ENCODE results near the gene PTGDR. TPM values are rescaled to one million over a fixed set of nuclear protein-coding genes. Genes with fewer than 3 reads are reported as not detected.

PTGDR gene
- total RNA-seq, 1 donor from 2014 or later: not detected

GRCh38 chr14:52275372-52275771 is 7.9 kb downstream of the PTGDR start:
- DNase-seq (no peak), ATAC-seq (ENCODE audit: low read depth) (no peak)
- Mint-ChIP-seq H3K36me3 (ENCODE audit: low read depth) (no peaks in the 10 kb centered on the region), H3K27ac (no peak overlapping the region), H3K4me3 (no peak overlapping the region), H3K9me3 (no peaks in the 10 kb centered on the region), H3K27me3 (peaks cover 21% of the 10 kb centered on the region), H3K4me1 (no peaks in the 10 kb centered on the region)
- no peak for TF ChIP-seq CTCF (IDR thresholded peaks at IDR 0.05)
- ChIA-PET CTCF (no interaction called here), POLR2A (no interaction called here)
- intact Hi-C loops (cut with micrococcal nuclease): loop anchor here (10.0 kb wide), 1 partner anchor 231 kb away; no protein-coding TSS in a partner anchor

DNA sequence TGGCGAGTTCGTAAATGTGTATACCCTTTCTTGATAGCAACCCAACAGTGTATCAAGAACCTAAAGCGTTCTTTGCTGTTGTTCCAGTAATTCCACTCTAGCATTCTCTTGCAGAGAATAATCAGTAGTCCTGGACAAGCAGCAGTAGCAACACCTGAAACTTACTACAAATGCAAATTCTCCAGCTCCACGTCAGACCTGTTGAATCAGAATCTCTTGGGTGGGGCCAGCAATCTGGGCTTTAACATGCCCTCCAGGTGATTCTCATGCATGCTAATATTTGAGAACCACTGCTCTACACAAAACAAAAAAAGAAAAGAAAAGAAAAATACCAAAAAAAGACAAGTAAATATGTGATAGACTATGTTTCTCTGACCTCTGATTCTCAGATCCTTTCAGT is 10.1 kb downstream of the PTGDR start:
- ATAC-seq (ENCODE audit: low read depth): no peak
- ChIA-PET CTCF (no interaction called here), POLR2A (no interaction called here)
- no peak for TF ChIP-seq CTCF (IDR thresholded peaks at IDR 0.05)
- DNase-seq: no peak
- intact Hi-C loops (cut with micrococcal nuclease): loop anchor here (10.0 kb wide), 1 partner anchor 233 kb away; no protein-coding TSS in a partner anchor
- Mint-ChIP-seq H3K36me3 (ENCODE audit: low read depth) (no peaks in the 10 kb centered on the region), H3K9me3 (no peaks in the 10 kb centered on the region), H3K27me3 (peaks cover 17% of the 10 kb centered on the region), H3K4me1 (no peaks in the 10 kb centered on the region), H3K27ac (no peak overlapping the region), H3K4me3 (no peak overlapping the region)

DNA sequence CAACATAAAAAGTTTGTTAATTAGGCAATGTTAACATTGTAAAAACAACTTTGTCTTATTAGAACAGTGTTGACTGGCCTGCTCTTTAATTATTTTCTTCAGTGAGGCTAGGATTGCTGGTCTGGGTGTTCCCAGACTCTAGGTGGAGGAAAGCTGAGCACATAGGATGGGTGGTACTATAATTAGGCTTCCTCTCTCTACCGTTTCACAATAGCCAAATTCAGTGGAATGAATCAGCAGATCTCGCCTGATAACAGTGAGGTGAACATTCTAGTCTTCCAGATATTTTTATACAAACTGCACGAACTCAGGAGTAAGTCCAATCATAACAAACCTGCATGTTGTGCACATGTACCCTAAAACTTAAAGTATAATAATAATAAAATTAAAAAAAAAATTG is 11.9 kb downstream of the PTGDR start:
- Mint-ChIP-seq H3K36me3 (ENCODE audit: low read depth) (no peaks in the 10 kb centered on the region), H3K4me3 (no peak overlapping the region), H3K27me3 (peaks cover 17% of the 10 kb centered on the region), H3K27ac (no peak overlapping the region), H3K9me3 (no peaks in the 10 kb centered on the region), H3K4me1 (no peaks in the 10 kb centered on the region)
- intact Hi-C loops (cut with micrococcal nuclease): loop anchor here (10.0 kb wide), 1 partner anchor 235 kb away; no protein-coding TSS in a partner anchor
- no peak for TF ChIP-seq CTCF (IDR thresholded peaks at IDR 0.05)
- ATAC-seq (ENCODE audit: low read depth) (no peak), DNase-seq (no peak)
- ChIA-PET POLR2A (no interaction called here), CTCF (no interaction called here)

- ChIA-PET POLR2A (no interaction called here), CTCF (no interaction called here)
- ATAC-seq (ENCODE audit: low read depth) (no peak), DNase-seq (no peak)
- no peaks in the 10 kb centered on the region for H3K9me3 Mint-ChIP-seq
- H3K27me3 Mint-ChIP-seq: peaks cover 10% of the 10 kb centered on the region
- H3K4me3 Mint-ChIP-seq: no peak overlapping the region
- no peak overlapping the region for H3K27ac Mint-ChIP-seq
- H3K4me1 Mint-ChIP-seq: no peaks in the 10 kb centered on the region
- H3K36me3 Mint-ChIP-seq (ENCODE audit: low read depth): no peaks in the 10 kb centered on the region
- intact Hi-C loops (cut with micrococcal nuclease): no loop called here
- TF ChIP-seq CTCF (IDR thresholded peaks at IDR 0.05): no peak
These were observed 15.6 kb downstream of the PTGDR start for GRCh38 chr14:52283099-52283498.

DNA sequence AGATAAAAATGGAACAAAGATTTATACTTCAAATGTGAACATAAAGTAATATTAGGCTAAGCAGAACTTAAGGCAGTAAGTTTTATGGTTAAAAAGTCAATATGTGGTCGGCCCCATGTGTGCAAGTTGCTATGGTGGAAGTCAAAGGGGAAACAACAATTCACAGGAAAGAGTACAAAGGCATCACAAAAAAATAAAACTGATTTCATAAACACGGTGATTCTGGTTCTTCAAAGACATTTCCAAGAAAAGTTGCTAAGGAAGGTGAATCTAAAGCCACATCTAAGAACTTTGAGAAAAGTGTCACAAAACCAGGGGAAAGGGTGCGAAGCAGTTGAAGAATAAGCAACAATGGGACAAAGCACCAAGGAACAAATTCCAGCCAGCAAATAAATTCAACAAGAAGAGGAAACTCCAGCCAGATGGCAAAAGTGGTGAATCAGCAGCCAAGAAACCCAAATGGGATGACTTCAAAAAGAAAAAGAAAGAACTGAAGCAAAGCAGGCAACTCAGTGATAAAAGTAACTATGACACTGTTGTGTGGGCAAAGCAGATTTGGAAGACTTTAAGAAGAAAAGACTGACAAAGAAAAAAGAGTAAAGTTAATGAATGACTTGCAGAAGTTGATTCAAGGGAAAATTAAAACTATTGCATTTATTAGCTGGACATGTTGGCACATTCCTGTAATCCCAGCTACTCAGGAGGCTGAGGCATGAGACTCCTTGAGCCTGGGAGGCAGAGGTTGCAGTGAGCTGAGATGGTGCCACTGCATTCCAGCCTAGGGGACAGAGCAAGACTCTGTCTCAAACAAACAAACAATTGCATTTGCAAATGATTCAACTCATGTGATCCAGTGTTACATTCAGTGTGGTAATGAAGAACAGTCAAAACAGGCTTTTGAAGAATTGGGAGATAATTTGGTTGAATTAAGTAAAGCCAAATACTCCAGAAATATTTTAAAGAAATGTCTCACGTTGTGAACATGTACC is 19.5 kb downstream of the PTGDR start:
- ChIA-PET CTCF (no interaction called here), POLR2A (no interaction called here)
- ATAC-seq (ENCODE audit: low read depth) (no peak), DNase-seq (no peak)
- H3K36me3 Mint-ChIP-seq (ENCODE audit: low read depth): no peaks in the 10 kb centered on the region
- no peak overlapping the region for H3K27ac Mint-ChIP-seq
- no peak for TF ChIP-seq CTCF (IDR thresholded peaks at IDR 0.05)
- H3K4me1 Mint-ChIP-seq: no peaks in the 10 kb centered on the region
- no peaks in the 10 kb centered on the region for H3K9me3 Mint-ChIP-seq
- intact Hi-C loops (cut with micrococcal nuclease): no loop called here
- H3K27me3 Mint-ChIP-seq: peaks cover 3% of the 10 kb centered on the region
- no peak overlapping the region for H3K4me3 Mint-ChIP-seq

All from activated B cell treated with CpG ODN at 0.5 μM for 24 hours (primary cell).